Fibroblast of skin of left biceps (primary cell): ENCODE data around the gene EARS2.
A peak's percentile ranks its signal among the peaks of the same experiment; 100 is the strongest.
"Not testable (repeated sequence)": the region's sequence is repeated elsewhere in the genome, so short reads cannot be mapped to it uniquely, and the experiment has no call there.

ENCODE experiments used
- DNase-seq, 2 experiments: peaks; one replicate each; pipeline ENCODE4 v3.0.0-alpha.2; 2013; ENCODE audit warnings: low read depth in 2 of 2

Gene EARS2

GRCh38 chr16:23556881-23557778, at the start of gene EARS2, which contains the start of gene UBFD1:
Gene EARS2, minus strand, starts transcription at chr16:23557350. Its CDS starts 7 bp downstream, at chr16:23557343.
Gene UBFD1, plus strand, starts transcription at chr16:23557727. Its CDS starts 16 bp downstream, at chr16:23557743.
- peak; percentile 97 for DNase-seq

- no peak for DNase-seq
Measured at GRCh38 chr16:23597003-23597756, 40.0 kb upstream of the EARS2 start.

DNA sequence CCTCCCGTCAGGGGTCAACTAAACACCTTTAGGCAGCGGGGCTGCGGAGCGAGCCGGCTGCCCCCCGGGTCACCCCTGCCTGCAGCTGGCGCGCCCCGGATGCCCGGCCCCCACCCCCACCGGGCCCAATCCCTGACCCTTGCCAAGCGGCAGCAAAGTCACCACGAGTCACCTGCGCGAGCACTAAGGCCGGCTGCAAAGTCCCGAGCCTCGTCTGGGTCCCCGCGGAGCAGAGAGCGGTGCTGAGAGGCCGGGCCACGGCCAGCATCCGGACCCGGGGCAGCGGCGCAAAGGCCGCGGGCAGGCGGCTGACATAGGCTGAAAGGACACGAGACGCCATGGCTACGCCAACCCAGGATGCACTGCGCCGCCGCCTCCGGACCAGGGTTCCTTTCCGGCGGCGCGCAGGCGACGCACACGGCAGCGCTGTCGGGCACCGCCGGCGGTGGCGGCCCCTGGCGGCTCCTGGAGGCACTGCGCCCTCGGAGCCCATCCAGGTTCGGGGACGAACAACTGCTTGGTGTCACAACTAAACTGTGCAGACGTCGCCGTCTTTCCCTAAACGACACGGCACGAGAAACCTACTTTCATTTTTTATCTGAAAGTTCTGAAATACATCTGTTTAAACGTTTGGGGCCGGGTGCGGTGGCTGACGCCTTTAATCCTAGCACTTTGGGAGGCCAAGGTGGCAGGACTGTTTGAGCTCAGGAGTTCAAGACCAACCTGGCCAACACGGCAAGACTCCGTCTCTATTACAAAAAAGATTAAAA, 39.0 kb upstream of the EARS2 start, which contains the start of gene NDUFAB1:
TSS of gene NDUFAB1 (minus strand) at position 366 of the 770 bp plus-strand sequence. CDS start at position 340, 26 bp downstream.
- peak; percentile 56 to 57 for DNase-seq

- no peak for DNase-seq
Measured at GRCh38 chr16:23595246-23595950, 38.2 kb upstream of the EARS2 start.

DNA sequence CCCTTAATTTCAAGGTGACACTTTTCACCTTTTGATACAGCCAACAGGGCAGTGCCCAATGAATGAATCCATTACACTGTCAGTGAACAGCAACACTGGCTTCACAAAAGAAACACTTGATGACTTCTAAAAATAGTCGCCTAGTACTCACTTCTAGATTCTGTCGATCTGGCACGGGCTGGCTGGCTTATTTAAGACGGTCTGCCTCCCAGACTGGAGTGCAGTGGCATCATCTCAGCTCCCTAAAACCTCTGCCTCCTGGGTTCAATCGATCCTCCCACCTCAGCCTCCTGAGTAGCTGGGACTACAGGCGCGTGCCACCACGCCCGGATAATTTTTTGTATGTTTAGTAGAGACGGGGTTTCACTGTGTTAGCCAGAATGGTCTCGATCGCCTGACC, 37.0 kb upstream of the EARS2 start:
- no peak for DNase-seq

GRCh38 chr16:23590181-23590580, 33.0 kb upstream of the EARS2 start:
- no peak for DNase-seq

- peak; percentile 31 to 35 for DNase-seq
Measured at GRCh38 chr16:23587726-23588125, 30.6 kb upstream of the EARS2 start.

GRCh38 chr16:23584186-23585076, 27.3 kb upstream of the EARS2 start:
- no peak for DNase-seq

DNA sequence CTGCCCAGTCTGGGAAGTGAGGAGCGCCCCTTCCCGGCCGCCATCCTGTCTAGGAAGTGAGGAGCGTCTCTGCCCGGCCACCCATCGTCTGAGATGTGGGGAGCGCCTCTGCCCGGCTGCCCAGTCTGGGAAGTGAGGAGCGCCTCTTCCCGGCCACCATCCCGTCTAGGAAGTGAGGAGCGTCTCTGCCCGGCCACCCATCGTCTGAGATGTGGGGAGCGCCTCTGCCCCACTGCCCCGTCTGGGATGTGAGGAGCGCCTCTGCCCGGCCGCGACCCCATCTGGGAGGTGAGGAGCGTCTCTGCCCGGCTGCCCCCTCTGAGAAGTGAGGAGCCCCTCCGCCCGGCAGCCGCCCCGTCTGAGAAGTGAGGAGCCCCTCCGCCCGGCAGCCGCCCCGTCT, 26.1 kb upstream of the EARS2 start:
- not testable (repeated sequence) for DNase-seq

- no peak for DNase-seq
Measured at GRCh38 chr16:23581764-23582163, 24.6 kb upstream of the EARS2 start.

DNA sequence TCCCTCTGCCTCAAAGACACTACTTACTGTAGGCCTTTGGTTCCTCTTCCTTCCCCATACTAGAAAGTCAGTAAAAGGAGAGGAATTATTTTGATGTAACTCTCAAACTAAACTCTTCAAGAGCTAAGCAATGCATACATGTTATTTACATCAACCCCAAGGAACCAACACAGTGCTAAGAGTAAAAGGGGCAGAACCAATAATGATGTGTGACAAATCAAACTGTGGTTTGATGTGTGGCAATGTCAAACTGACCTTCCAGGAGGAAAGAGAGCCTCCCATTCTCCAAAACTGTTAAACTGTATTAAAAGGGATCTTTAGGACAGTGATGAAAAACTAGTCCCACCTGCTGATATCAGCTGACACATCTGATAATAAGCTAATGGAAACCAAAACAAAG, 23.2 kb upstream of the EARS2 start:
- no peak for DNase-seq

- DNase-seq: no peak
Measured at GRCh38 chr16:23579371-23579770, 22.2 kb upstream of the EARS2 start.

DNA sequence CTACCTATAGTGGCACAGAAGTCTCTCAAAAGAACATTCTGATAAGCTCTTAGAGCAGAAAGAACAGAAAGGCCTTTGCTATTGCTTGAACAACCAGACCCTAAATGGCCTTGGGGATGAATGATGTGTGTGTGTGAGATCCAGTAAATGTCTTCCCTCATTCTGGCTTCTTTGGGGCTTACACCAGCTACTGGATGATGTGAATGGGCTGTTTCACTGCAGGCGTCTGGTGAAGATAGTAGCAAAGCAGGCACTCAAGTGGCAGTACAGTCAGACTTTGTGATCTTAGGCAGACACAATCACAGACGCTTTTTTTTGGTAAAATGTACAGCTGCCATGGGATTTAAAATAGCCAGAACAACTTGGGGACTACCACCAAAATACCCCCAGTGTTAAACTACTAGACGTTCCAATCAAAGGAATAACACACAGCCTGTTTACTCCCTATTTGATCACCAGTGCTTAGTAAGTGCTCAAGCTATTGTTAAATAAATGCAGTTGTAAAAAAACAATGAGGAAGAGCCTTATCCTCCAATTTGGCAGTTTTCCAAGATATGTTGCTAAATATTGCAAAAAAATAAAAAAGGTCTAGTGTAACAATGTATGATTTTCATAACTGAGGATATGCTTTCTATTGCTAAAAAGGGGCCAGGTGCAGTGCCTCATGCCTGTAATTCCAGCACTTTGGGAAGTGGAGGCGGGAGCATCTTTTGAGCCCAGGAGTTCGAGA, 21.1 kb upstream of the EARS2 start:
- no peak for DNase-seq

GRCh38 chr16:23577493-23577892, 20.3 kb upstream of the EARS2 start:
- DNase-seq: no peak

- DNase-seq: no peak
Measured at GRCh38 chr16:23575834-23576233, 18.7 kb upstream of the EARS2 start.

- no peak for DNase-seq
Measured at GRCh38 chr16:23573817-23574216, 16.7 kb upstream of the EARS2 start.

GRCh38 chr16:23572394-23572793, 15.2 kb upstream of the EARS2 start:
- DNase-seq: no peak

GRCh38 chr16:23571895-23572294, 14.7 kb upstream of the EARS2 start:
- DNase-seq: no peak

- no peak for DNase-seq
Measured at GRCh38 chr16:23570992-23571632, 14.0 kb upstream of the EARS2 start.
